ENCODE measurements around the gene RABGAP1L.

The RABGAP1L gene

DNA sequence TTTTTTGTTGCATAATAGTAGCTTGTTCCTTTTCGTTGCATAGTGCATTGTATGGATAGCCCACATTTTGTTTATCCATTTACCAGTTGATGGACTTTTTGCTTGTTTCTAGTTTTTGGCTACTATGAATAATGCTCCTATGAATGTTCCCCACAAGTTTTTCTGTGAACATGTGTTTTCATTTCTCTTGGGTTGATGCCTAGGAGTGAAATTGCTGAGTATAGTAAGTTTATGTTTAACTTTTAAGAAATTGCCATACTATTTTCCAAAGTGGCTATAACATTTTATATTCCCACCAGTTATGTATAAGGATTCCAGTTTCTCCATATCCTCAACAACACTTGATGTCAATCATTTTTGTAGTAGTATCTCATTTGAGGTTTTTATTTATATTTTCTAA, 755.7 kb downstream of the RABGAP1L start:
- TF ChIP-seq, protein P1, sequence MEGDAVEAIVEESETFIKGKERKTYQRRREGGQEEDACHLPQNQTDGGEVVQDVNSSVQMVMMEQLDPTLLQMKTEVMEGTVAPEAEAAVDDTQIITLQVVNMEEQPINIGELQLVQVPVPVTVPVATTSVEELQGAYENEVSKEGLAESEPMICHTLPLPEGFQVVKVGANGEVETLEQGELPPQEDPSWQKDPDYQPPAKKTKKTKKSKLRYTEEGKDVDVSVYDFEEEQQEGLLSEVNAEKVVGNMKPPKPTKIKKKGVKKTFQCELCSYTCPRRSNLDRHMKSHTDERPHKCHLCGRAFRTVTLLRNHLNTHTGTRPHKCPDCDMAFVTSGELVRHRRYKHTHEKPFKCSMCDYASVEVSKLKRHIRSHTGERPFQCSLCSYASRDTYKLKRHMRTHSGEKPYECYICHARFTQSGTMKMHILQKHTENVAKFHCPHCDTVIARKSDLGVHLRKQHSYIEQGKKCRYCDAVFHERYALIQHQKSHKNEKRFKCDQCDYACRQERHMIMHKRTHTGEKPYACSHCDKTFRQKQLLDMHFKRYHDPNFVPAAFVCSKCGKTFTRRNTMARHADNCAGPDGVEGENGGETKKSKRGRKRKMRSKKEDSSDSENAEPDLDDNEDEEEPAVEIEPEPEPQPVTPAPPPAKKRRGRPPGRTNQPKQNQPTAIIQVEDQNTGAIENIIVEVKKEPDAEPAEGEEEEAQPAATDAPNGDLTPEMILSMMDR (IDR thresholded peaks at IDR 0.05; ENCODE audit: low read depth, low read length, missing control alignments): no peak
- no peak for DNase-seq (ENCODE audit: extremely low read depth, low read depth)
- no peak overlapping the region for H3K4me3 ChIP-seq (replicated peaks; ENCODE audit: low read depth, low read length)

DNA sequence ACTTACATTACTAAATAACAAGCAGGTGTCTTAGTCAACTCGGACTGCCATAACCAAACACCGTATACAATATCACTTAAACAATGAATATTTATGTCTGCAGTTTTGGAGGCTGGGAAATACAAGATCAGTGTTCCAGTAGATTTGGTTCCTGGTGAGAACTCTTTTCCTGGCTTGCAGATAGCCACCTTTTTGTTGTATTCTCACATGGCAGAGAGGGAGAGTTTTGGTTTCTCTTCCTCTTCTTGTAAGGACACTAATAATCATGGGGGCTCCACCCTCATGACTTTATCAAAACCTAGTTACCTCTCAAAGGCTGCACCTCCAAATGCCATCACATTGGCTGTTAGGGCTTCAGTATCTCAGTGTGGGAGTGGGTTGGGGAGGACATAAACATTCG, 757.5 kb downstream of the RABGAP1L start:
- no peak overlapping the region for H3K4me3 ChIP-seq (replicated peaks; ENCODE audit: low read depth, low read length)
- no peak for DNase-seq (ENCODE audit: extremely low read depth, low read depth)
- TF ChIP-seq, protein P1 (IDR thresholded peaks at IDR 0.05; ENCODE audit: low read depth, low read length, missing control alignments): no peak

DNA sequence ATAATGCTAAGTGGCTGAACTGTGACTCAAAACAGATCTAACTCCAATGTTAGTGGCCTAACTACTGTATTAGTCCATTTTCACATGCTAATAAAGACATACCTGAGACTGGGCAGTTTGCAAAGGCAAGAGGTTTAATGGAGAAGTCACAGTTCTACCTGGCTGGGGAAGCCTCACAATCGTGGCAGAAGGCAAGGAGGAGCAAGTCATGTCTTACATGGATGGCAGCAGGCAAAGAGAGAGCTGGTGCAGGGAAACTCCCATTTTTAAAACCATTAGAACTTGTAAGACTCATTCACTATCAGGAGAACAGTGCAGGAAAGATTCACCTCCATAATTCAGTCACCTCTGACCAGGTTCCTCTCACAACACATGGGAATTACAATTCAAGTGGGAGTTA, 760.8 kb downstream of the RABGAP1L start:
- no peak for DNase-seq (ENCODE audit: extremely low read depth, low read depth)
- H3K4me3 ChIP-seq (replicated peaks; ENCODE audit: low read depth, low read length): no peak overlapping the region
- TF ChIP-seq, protein P1 (IDR thresholded peaks at IDR 0.05; ENCODE audit: low read depth, low read length, missing control alignments): no peak

- DNase-seq (ENCODE audit: extremely low read depth, low read depth): no peak
- TF ChIP-seq, protein P1 (IDR thresholded peaks at IDR 0.05; ENCODE audit: low read depth, low read length, missing control alignments): no peak
- no peak overlapping the region for H3K4me3 ChIP-seq (replicated peaks; ENCODE audit: low read depth, low read length)
Measured at GRCh38 chr1:174922121-174922520, 762.8 kb downstream of the RABGAP1L start.

DNA sequence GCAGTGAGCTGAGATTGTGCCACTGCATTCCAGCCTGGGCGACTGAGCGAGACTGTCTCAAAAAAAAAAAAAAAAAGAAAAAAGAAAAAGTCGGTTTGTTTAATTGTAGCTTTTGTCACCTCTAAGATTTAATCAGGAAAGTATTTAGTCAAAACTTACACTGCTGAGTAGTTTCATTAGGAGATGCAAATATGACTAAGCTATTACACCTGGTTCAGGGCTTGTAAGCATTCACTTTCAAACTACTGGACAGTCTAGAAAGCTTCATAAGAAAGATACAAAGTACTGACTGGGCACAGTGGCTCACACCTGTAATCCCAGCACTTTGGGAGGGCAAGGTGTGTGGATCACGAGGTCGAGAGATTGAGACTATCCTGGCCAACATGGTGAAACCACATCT, 764.5 kb downstream of the RABGAP1L start:
- no peak for DNase-seq (ENCODE audit: extremely low read depth, low read depth)
- TF ChIP-seq, protein P1 (IDR thresholded peaks at IDR 0.05; ENCODE audit: low read depth, low read length, missing control alignments): no peak
- no peak overlapping the region for H3K4me3 ChIP-seq (replicated peaks; ENCODE audit: low read depth, low read length)

GRCh38 chr1:174928541-174928940, 769.2 kb downstream of the RABGAP1L start:
- H3K4me3 ChIP-seq (replicated peaks; ENCODE audit: low read depth, low read length): no peak overlapping the region
- TF ChIP-seq, protein P1 (IDR thresholded peaks at IDR 0.05; ENCODE audit: low read depth, low read length, missing control alignments): no peak
- no peak for DNase-seq (ENCODE audit: extremely low read depth, low read depth)

- DNase-seq (ENCODE audit: extremely low read depth, low read depth): no peak
- H3K4me3 ChIP-seq (replicated peaks; ENCODE audit: low read depth, low read length): no peak overlapping the region
- TF ChIP-seq, protein P1 (IDR thresholded peaks at IDR 0.05; ENCODE audit: low read depth, low read length, missing control alignments): no peak
Measured at GRCh38 chr1:174931214-174931613, 771.9 kb downstream of the RABGAP1L start.

Measured in HFF-Myc (cell line).